ENCODE data around the gene ZNF774. TPM values are rescaled to one million over a fixed set of nuclear protein-coding genes. Genes with fewer than 3 reads are reported as not detected.

ZNF774 gene
- polyA plus RNA-seq, 2 donors = 0.80 to 1.5 TPM

DNA sequence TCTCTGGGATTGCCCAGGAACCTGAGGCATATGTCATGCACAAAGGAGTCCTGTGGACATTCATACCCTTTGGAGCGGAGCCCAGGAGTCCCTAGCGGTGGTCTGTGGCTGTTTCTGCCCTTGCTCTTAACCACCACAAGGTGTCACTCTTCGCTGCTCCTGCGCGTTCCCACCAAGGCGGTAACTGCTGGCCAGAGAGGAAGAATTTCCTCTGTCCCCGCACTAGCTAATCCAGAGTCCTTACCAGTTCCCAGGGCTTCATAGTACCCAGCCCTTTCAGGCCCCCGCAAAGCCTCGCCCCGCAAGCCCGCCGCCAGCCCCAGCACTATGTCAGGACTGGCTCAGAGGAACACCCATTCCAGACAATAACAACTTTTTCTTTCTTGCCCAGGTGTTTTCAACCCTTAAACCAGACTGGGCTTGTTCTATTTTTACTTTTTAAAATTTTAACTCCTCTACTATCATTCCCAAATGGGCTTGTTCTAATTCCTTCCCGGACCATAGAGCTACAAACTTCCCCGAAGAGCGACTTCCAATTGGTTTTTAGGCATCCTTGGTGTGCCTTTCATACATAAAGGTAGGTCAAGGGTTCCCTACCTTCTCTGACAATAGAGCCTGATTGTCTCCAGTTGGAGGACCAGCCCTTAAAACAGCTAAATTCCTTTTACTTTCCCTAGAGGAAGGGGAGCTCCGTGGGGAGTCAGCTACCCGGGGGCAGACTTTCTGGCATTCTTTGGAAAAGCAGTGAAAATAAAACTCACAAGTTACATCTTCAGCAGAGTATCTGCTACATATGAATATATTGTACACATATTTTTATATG, 31.8 kb upstream of the ZNF774 start:
- Histone ChIP-seq H3K9me3 (ENCODE audit: control insufficient read depth in 2 of 2, insufficient read depth in 1 of 2, low read depth in 1 of 2, low read length in 1 of 2) (no peaks in the 10 kb centered on the region), H3K27ac (ENCODE audit: low read depth in 2 of 2, low read length in 1 of 2) (peak overlapping the region; percentile 63 to 82), H3K4me1 (ENCODE audit: control insufficient read depth in 2 of 2, insufficient read depth in 2 of 2, low read length in 1 of 2) (no peaks in the 10 kb centered on the region), H3K4me3 (ENCODE audit: low read depth in 1 of 2, low read length in 2 of 2) (peak overlapping the region in 1 of 2 donors; percentile 26), H3K27me3 (ENCODE audit: control insufficient read depth in 1 of 2, insufficient read depth in 2 of 2, low read length in 2 of 2) (no peaks in the 10 kb centered on the region), H3K36me3 (ENCODE audit: control insufficient read depth in 2 of 2, insufficient read depth in 2 of 2, low read length in 1 of 2) (no peaks in the 10 kb centered on the region)
- 8 to 14% methylated on average over 17 of the region's 17 CpGs for WGBS, 2 donors

DNA sequence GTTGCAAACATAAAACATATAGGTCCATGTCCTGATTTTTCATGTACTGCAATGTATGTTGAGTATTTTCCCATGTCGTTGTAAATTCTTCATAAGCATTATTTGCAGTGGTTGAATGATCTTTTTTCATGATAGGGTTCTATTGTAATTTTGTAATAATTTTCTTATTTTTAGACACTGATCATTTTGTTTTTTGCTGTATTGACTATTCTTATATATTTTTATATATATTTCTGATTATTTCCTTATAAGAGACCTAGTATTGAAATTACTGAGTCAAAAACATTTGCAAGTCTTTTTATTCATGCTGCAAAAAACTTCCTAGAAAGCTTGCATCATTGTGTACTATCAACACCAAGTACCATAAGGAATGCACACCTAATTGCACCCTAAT, 31.2 kb upstream of the ZNF774 start:
- Histone ChIP-seq H3K36me3 (ENCODE audit: control insufficient read depth in 2 of 2, insufficient read depth in 2 of 2, low read length in 1 of 2) (no peaks in the 10 kb centered on the region), H3K27ac (ENCODE audit: low read depth in 2 of 2, low read length in 1 of 2) (no peak overlapping the region), H3K9me3 (ENCODE audit: control insufficient read depth in 2 of 2, insufficient read depth in 1 of 2, low read depth in 1 of 2, low read length in 1 of 2) (no peaks in the 10 kb centered on the region), H3K4me1 (ENCODE audit: control insufficient read depth in 2 of 2, insufficient read depth in 2 of 2, low read length in 1 of 2) (no peaks in the 10 kb centered on the region), H3K4me3 (ENCODE audit: low read depth in 1 of 2, low read length in 2 of 2) (no peak overlapping the region), H3K27me3 (ENCODE audit: control insufficient read depth in 1 of 2, insufficient read depth in 2 of 2, low read length in 2 of 2) (no peaks in the 10 kb centered on the region)
- 54 to 56% methylated on average over 1 of the region's 1 CpG for WGBS, 2 donors

DNA sequence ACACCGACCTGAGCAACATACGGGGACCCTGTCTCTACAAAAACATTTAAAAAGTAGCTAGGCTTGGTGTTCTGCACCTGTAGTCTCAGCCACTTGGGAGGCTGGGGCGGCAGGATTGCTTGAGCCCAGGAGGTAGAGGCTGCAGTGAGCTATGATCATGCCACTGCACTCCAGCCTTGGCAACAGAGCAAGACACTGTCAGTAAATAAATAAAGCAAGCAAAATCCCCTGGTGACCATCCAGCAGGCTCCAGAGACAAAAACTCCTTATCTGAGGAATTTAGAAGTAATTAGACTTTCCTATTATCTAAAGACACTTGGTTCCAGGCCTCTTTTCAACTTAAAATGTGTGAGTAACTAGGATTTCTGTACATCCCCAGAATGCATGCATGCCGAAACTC, 29.5 kb upstream of the ZNF774 start:
- no peaks in the 10 kb centered on the region for H3K36me3 ChIP-seq (ENCODE audit: control insufficient read depth in 2 of 2, insufficient read depth in 2 of 2, low read length in 1 of 2)
- no peaks in the 10 kb centered on the region for H3K4me1 ChIP-seq (ENCODE audit: control insufficient read depth in 2 of 2, insufficient read depth in 2 of 2, low read length in 1 of 2)
- H3K4me3 ChIP-seq (ENCODE audit: low read depth in 1 of 2, low read length in 2 of 2) = no peak overlapping the region
- WGBS, 2 donors = 74 to 75% methylated on average over 4 of the region's 4 CpGs
- no peaks in the 10 kb centered on the region for H3K9me3 ChIP-seq (ENCODE audit: control insufficient read depth in 2 of 2, insufficient read depth in 1 of 2, low read depth in 1 of 2, low read length in 1 of 2)
- H3K27me3 ChIP-seq (ENCODE audit: control insufficient read depth in 1 of 2, insufficient read depth in 2 of 2, low read length in 2 of 2) = no peaks in the 10 kb centered on the region
- H3K27ac ChIP-seq (ENCODE audit: low read depth in 2 of 2, low read length in 1 of 2) = peak overlapping the region in 1 of 2 donors; percentile 20

DNA sequence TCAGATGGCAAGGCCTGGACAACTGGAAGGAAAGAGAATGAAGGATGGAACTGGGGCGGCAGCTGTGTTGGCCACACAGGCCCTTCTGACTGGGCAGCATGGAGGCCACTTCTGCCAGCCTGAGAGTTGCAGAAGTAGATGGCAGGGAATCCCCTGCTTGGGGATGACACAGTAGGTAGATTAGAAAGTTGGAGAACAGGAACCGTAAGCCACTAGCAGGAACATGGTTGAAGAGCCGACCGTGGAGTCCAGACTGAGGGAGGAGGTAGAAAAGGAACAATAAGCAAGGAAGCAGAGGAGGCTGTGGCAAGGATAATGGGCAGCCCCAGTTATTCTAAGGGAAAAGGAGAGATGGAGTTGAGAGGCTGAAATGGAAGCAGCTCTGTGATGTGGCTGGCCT, 26.4 kb upstream of the ZNF774 start:
- Histone ChIP-seq H3K4me3 (ENCODE audit: low read depth in 1 of 2, low read length in 2 of 2) (no peak overlapping the region), H3K36me3 (ENCODE audit: control insufficient read depth in 2 of 2, insufficient read depth in 2 of 2, low read length in 1 of 2) (no peaks in the 10 kb centered on the region), H3K9me3 (ENCODE audit: control insufficient read depth in 2 of 2, insufficient read depth in 1 of 2, low read depth in 1 of 2, low read length in 1 of 2) (no peaks in the 10 kb centered on the region), H3K27ac (ENCODE audit: low read depth in 2 of 2, low read length in 1 of 2) (no peak overlapping the region), H3K4me1 (ENCODE audit: control insufficient read depth in 2 of 2, insufficient read depth in 2 of 2, low read length in 1 of 2) (no peaks in the 10 kb centered on the region), H3K27me3 (ENCODE audit: control insufficient read depth in 1 of 2, insufficient read depth in 2 of 2, low read length in 2 of 2) (no peaks in the 10 kb centered on the region)
- WGBS, 2 donors = 78 to 81% methylated on average over 4 of the region's 4 CpGs

DNA sequence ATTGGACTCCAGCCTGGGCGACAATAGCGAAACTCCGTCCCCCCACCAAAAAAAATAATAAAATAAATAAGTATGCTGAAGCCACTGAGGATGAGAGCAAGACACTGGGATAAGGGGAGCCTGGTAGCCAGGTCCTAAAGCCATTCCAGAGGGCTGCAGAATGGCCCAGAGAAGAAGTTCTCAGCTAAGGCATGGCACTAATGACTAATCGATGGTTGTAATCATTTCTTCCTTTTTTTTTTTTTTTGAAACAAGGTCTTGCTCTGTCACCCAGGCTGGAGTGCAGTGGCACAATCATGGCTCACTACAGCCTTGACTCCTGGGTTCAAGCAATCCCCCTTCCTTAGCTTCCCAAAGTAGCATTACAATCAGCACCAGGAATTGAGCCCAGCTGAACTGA, 25.6 kb upstream of the ZNF774 start:
- H3K27me3 ChIP-seq (ENCODE audit: control insufficient read depth in 1 of 2, insufficient read depth in 2 of 2, low read length in 2 of 2) = no peaks in the 10 kb centered on the region
- WGBS, 2 donors = 97 to 98% methylated on average over 4 of the region's 4 CpGs
- H3K9me3 ChIP-seq (ENCODE audit: control insufficient read depth in 2 of 2, insufficient read depth in 1 of 2, low read depth in 1 of 2, low read length in 1 of 2) = no peaks in the 10 kb centered on the region
- H3K4me1 ChIP-seq (ENCODE audit: control insufficient read depth in 2 of 2, insufficient read depth in 2 of 2, low read length in 1 of 2) = no peaks in the 10 kb centered on the region
- no peak overlapping the region for H3K27ac ChIP-seq (ENCODE audit: low read depth in 2 of 2, low read length in 1 of 2)
- H3K4me3 ChIP-seq (ENCODE audit: low read depth in 1 of 2, low read length in 2 of 2) = no peak overlapping the region
- H3K36me3 ChIP-seq (ENCODE audit: control insufficient read depth in 2 of 2, insufficient read depth in 2 of 2, low read length in 1 of 2) = no peaks in the 10 kb centered on the region

DNA sequence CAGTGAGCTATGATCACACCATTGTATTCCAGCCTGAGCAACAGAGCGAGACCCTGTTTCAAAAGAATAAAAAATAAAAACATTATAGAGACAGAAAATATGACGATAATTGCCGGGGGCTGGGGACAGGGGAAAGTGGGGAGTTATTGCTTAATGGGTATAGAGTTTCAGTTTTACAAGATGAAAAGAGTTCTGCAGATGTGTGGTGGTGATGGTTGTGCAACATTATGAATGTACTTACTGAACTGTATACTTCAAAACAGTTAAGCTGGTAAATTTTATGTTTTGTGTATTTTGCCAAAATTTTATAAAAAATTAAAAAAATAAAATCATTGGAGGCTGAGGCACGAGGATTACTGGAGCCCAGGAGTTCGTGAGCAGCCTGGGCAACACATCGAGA, 24.8 kb upstream of the ZNF774 start:
- no peaks in the 10 kb centered on the region for H3K27me3 ChIP-seq (ENCODE audit: control insufficient read depth in 1 of 2, insufficient read depth in 2 of 2, low read length in 2 of 2)
- no peaks in the 10 kb centered on the region for H3K4me1 ChIP-seq (ENCODE audit: control insufficient read depth in 2 of 2, insufficient read depth in 2 of 2, low read length in 1 of 2)
- no peaks in the 10 kb centered on the region for H3K36me3 ChIP-seq (ENCODE audit: control insufficient read depth in 2 of 2, insufficient read depth in 2 of 2, low read length in 1 of 2)
- no peaks in the 10 kb centered on the region for H3K9me3 ChIP-seq (ENCODE audit: control insufficient read depth in 2 of 2, insufficient read depth in 1 of 2, low read depth in 1 of 2, low read length in 1 of 2)
- 86 to 90% methylated on average over 6 of the region's 6 CpGs for WGBS, 2 donors
- H3K4me3 ChIP-seq (ENCODE audit: low read depth in 1 of 2, low read length in 2 of 2) = no peak overlapping the region
- no peak overlapping the region for H3K27ac ChIP-seq (ENCODE audit: low read depth in 2 of 2, low read length in 1 of 2)

DNA sequence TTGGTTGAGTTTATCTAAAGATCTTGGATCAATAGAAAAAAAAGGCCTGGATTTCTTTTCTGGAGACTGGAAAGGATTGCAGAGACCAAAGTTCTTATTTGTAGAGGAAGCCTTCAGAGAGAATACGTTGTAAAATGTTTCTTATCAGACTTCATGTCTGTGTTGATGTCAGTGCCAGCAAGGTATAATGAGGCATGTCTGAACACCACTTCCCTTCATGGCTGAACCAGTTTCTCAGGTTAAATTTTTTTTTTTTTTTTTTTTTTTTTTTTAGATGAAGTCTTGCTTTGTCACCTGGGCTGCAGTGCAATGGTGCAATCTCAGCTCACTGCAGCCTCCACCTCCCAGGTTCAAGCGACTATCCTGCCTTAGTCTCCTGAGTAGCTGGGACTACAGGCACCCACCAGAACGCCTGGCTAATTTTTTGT, 17.8 kb upstream of the ZNF774 start:
- Histone ChIP-seq H3K4me3 (ENCODE audit: low read depth in 1 of 2, low read length in 2 of 2) (no peak overlapping the region), H3K27ac (ENCODE audit: low read depth in 2 of 2, low read length in 1 of 2) (no peak overlapping the region), H3K36me3 (ENCODE audit: control insufficient read depth in 2 of 2, insufficient read depth in 2 of 2, low read length in 1 of 2) (no peaks in the 10 kb centered on the region), H3K27me3 (ENCODE audit: control insufficient read depth in 1 of 2, insufficient read depth in 2 of 2, low read length in 2 of 2) (no peaks in the 10 kb centered on the region), H3K9me3 (ENCODE audit: control insufficient read depth in 2 of 2, insufficient read depth in 1 of 2, low read depth in 1 of 2, low read length in 1 of 2) (no peaks in the 10 kb centered on the region), H3K4me1 (ENCODE audit: control insufficient read depth in 2 of 2, insufficient read depth in 2 of 2, low read length in 1 of 2) (peaks cover 0 to 6% of the 10 kb centered on the region in 2 donors)
- WGBS, 2 donors = 45 to 59% methylated on average over 3 of the region's 3 CpGs

DNA sequence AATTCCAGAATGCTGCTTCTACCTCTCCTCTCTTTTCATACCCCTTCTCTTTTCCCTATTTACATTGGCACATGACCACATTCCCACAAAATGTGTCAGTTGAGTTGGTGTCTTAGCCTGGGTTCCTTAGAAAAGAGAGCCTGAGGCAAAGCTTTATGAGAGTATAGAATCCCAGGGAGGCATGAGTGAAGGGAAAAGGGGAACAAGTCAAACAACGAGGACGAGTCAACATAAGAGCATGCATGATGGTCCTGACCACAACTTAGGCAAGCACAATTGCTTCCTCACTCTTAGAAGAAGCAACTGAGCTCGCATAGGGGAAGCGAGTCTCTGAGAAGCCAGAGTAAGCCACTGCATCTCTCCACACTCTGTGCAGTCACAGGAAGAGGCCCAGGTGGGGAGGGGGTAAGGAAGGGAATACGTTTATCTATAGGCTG, 15.4 kb upstream of the ZNF774 start:
- no peaks in the 10 kb centered on the region for H3K9me3 ChIP-seq (ENCODE audit: control insufficient read depth in 2 of 2, insufficient read depth in 1 of 2, low read depth in 1 of 2, low read length in 1 of 2)
- 41 to 53% methylated on average over 5 of the region's 5 CpGs for WGBS, 2 donors
- H3K27me3 ChIP-seq (ENCODE audit: control insufficient read depth in 1 of 2, insufficient read depth in 2 of 2, low read length in 2 of 2) = no peaks in the 10 kb centered on the region
- no peaks in the 10 kb centered on the region for H3K36me3 ChIP-seq (ENCODE audit: control insufficient read depth in 2 of 2, insufficient read depth in 2 of 2, low read length in 1 of 2)
- H3K27ac ChIP-seq (ENCODE audit: low read depth in 2 of 2, low read length in 1 of 2) = peak overlapping the region; percentile 58 to 63
- peaks cover 0 to 6% of the 10 kb centered on the region in 2 donors for H3K4me1 ChIP-seq (ENCODE audit: control insufficient read depth in 2 of 2, insufficient read depth in 2 of 2, low read length in 1 of 2)
- H3K4me3 ChIP-seq (ENCODE audit: low read depth in 1 of 2, low read length in 2 of 2) = no peak overlapping the region

DNA sequence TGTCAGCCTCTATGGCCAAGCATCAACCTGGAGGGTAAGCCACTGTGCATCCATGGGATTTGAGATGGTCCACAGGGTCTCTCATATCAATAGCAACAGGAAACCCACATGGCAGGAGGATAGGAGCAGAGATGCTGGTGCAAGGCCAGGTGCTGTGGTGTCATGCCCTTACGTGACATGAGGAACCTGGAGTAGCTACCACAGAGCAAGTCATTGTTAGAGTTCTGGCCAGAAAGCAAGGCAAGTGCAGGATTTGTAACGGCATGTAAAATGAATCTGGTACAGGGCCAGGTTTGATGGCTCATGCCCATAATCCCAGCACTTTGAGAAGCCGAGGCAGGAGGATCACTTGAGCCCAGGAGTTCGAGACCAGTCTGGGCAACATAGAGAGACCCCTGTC, 14.8 kb upstream of the ZNF774 start:
- H3K4me3 ChIP-seq (ENCODE audit: low read depth in 1 of 2, low read length in 2 of 2) = no peak overlapping the region
- 51 to 71% methylated on average over 4 of the region's 4 CpGs for WGBS, 2 donors
- H3K9me3 ChIP-seq (ENCODE audit: control insufficient read depth in 2 of 2, insufficient read depth in 1 of 2, low read depth in 1 of 2, low read length in 1 of 2) = no peaks in the 10 kb centered on the region
- peak overlapping the region; percentile 58 to 63 for H3K27ac ChIP-seq (ENCODE audit: low read depth in 2 of 2, low read length in 1 of 2)
- H3K36me3 ChIP-seq (ENCODE audit: control insufficient read depth in 2 of 2, insufficient read depth in 2 of 2, low read length in 1 of 2) = no peaks in the 10 kb centered on the region
- H3K4me1 ChIP-seq (ENCODE audit: control insufficient read depth in 2 of 2, insufficient read depth in 2 of 2, low read length in 1 of 2) = peaks cover 0 to 6% of the 10 kb centered on the region in 2 donors
- no peaks in the 10 kb centered on the region for H3K27me3 ChIP-seq (ENCODE audit: control insufficient read depth in 1 of 2, insufficient read depth in 2 of 2, low read length in 2 of 2)

DNA sequence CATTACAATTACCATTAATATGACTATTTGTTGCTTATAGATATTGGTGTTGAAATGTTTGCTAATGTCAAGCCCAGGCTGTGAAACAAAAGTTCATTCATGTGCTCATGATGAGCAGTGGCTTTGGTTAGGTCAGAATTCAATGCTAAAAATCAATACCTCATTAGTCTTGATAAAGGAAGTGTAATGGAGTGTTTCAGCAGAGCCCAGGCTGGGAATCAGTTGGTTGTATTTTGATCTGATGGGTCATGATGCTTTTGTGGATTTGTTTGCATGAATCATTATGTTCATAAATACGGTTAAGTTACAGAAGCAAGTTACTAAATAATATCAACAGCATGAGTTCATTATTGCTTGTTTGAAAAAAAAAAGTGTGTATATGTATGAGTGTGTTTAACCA, 13.6 kb upstream of the ZNF774 start:
- Histone ChIP-seq H3K27me3 (ENCODE audit: control insufficient read depth in 1 of 2, insufficient read depth in 2 of 2, low read length in 2 of 2) (no peaks in the 10 kb centered on the region), H3K4me1 (ENCODE audit: control insufficient read depth in 2 of 2, insufficient read depth in 2 of 2, low read length in 1 of 2) (peaks cover 0 to 6% of the 10 kb centered on the region in 2 donors), H3K27ac (ENCODE audit: low read depth in 2 of 2, low read length in 1 of 2) (no peak overlapping the region), H3K9me3 (ENCODE audit: control insufficient read depth in 2 of 2, insufficient read depth in 1 of 2, low read depth in 1 of 2, low read length in 1 of 2) (no peaks in the 10 kb centered on the region), H3K36me3 (ENCODE audit: control insufficient read depth in 2 of 2, insufficient read depth in 2 of 2, low read length in 1 of 2) (no peaks in the 10 kb centered on the region), H3K4me3 (ENCODE audit: low read depth in 1 of 2, low read length in 2 of 2) (no peak overlapping the region)
- 66 to 84% methylated on average over 1 of the region's 1 CpG for WGBS, 2 donors
